Measurements from ENCODE around the gene SMARCC1.
A peak's percentile ranks its signal among the peaks of the same experiment; 100 is the strongest.

The SMARCC1 gene

DNA sequence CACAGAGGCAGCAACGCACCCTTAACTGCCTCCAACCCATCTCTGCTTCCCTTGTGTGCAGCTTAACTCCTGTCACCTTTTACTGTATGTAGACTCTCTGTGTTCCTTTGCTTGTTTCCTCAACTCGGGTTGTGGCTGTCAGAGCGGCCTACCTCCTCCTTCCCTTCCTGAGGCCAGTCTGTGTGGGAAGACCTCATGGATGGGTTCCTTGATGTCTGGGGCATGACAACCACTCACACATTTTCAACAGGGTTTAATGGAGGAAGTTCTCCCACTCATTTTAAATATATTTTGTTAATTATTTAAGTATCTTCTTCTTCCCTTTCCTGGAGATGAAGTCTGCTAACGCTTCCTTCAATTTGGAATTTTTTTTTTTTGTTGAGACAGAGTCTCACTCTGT lies 201.2 kb downstream of the SMARCC1 start:
- no peak for DNase-seq

DNA sequence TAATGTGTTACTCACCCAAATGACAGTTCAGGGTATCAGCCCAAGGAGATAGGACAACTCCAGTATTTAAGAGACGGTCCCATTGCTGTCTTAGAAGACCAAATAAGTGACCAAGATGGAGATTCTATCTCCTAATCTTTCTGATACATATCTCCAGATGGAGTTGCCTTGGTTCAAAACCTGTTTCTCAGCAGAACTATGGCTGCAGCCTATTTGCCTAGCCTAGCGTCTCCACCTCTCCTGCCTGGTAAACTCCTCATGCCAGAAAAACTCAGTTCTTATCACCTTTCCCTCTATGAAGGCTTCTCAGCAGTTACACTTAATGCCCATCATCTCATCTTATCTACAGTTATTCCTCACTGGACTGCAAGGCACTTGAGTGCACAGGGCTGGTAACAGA lies 201.8 kb downstream of the SMARCC1 start:
- no peak for DNase-seq

- DNase-seq = no peak
Measured at GRCh38 chr3:47578691-47579632, 202.7 kb downstream of the SMARCC1 start, which contains the start of gene CSPG5. TSS of gene CSPG5 (minus strand) at chr3:47578865. CDS start at chr3:47578693, 172 bp downstream.

DNA sequence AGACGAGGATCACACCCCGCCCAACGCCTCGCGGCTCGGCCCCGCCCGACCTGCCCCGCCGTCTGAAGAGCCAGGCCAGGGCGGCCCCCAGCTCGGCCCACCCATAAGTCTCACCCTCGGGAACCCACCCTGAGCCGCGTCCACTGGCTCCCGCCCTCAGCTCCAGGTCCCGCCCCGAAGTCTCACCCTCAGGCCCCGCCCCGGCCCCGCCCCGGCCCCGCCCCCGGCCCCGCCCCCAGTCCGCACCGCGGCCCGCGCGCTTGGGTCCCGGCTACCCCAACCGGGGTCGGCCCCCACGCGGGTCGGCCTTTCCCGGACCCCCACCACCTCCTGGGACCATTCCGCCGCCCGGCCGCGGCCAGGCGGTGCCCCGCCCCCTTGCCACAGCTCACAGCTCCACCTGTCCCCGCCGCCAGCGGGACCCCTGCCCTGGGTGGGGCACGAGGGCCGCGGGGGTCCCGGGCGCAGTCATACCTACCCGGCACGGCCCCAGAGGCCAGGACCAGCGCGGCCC lies 203.5 kb downstream of the SMARCC1 start:
- DNase-seq = peak; percentile 28

DNA sequence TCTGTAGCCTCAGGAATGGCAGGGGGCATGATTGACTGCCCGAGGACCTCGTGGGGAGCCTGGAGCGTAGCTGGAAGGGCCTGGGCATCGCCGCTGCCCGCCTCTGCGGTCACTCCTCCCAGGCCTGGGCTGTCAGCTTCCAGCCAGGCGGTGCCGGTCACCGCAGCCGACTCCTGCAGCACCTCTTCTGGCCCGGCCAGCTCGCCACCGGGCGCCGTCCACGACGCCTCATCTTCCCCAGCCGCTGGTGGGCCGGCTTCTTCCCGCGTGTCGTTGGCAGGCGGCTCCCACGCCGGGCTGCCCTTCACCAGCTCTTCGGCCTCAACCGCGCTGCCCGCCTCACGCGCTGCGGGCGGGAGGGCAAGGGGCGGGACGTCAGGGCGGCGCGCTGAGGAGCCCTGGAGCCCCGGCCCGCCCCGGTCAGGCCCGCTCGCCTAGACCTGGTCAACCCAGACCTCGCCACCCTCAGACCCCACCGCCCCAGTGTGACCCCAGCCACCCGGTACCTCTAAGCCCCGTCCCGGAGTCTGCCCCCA lies 204.0 kb downstream of the SMARCC1 start:
- DNase-seq = no peak

- DNase-seq = no peak
Measured at GRCh38 chr3:47573190-47574172, 208.2 kb downstream of the SMARCC1 start.

DNA sequence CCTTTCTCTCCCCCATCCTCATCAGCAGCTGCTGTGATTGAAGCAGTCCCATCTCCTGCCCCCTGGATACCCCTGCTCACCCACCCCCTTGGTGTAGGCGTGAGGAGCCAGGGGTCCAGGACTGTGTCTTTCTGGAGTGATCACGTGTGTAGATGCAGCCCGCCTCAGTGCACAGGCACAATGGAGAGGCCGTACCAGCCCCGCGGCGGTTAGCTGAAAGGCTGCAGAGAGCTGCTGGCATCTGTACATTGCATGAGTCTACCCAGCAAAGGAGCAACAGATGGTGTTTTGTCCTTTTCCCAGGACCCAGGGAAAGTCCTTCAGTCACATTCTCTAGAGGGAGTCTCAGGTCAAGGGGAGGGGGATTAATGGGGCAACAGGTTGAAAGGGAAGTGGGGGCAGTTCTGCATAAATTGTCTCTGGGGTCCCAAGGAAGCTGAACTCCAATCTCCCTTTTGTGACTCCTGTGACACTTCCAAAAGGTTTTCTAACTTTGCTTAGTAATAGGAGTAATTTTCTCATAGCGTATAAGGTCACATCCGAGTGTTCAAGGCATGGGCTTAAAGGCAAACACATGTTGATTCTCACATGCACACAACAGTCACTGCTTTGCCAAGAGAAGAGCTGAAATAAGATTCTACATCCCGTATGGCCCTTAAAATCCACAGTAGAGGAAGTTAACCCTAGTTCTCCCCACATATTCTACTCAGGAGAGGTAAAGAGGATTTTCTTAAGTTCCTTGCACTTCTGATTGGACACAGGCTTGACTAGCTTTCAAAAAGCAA lies 210.1 kb downstream of the SMARCC1 start:
- no peak for DNase-seq

DNA sequence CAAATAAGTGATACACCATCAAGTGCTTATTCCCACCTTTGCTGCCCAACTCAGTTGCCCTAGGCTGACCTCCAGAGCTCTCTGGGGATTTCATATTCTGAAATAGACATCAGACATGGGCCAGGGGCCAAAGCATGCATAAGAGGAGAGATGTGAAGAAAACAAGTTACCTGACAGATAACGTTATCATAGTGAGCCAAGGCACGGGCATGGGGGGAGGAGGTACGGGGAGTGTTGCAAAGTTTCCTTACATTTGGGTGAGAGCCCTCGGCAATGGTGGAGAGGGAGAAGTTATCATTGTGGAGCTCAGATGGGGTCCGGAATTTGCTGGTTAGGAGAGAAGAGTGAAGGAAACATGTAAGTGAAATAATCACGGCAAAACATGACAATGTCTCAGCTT lies 212.8 kb downstream of the SMARCC1 start:
- DNase-seq = no peak

DNA sequence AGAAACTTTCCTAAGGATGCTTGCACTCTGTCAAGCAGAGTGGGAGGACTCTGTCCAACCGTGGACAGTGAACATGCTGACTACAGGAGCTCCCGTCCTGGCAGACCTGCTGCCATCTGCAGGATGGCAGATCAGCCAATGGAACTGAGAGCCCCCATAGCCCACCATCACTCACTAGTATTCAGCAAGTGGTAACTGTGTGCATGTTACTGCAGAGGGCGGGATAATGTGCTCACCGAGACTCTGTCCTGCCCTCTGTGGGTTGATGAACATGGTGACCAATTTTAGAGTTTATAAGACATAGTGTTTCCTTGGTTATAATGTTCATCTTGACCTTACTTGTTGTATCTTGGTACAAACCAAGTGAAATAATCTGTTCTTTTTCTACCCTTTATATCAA lies 214.5 kb downstream of the SMARCC1 start:
- DNase-seq = no peak

DNA sequence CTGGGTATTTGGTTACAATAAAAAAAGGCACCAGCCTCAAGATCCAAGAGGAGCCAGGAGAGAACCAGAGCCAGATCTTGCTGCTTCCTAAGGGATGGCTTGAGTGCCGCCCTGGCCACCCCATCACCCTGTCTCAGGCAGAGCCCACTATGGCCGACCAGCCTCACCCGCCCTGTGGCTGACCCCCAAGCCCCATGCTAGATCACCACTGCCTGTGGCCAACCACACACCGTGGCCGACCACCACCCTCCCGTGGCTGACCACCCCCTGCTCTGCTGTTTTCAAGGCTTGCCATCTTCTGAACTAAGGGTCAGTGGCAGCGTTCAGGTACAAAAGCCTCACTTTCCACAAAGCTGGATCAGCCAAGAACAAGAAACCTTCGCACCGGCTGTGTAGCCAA lies 215.0 kb downstream of the SMARCC1 start:
- no peak for DNase-seq

DNA sequence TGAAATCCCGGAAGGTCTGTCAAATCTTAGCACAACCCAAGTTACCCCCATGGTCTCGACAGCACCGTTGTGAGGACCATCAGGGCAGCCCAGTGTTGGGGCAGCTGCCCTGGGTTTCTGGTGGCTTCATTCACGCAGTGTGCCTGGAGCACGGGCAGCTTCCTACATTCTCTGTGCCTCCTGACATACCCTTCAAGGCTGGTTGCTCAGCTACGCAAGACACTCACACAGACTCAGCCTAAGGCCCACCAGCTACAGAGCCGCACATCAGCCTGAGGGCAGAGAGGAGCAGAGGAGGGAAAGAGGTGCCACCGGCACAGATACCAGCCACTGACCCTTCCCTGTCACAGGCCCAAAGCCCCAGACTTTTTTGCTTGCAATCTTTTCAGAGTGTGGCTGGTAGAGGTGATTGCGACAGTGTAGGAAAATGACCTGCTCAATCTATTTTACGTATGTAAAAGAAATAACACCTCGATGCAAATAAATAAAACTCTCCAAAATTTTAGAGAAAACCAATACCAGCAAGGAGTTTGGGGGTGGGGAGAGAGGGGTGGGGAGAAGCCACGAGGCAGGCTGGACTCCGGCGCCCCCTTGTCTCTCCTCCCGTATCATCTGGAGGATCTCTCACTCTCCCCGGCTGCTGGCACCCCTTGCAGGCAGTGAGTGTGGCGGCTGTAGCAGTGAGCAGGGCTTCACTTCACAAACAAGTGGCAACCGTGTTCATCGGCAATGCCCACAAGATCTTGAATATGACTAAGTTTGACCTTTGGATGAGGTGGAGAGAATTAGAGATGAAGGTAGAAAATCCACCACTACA lies 215.8 kb downstream of the SMARCC1 start:
- DNase-seq = no peak

DNA sequence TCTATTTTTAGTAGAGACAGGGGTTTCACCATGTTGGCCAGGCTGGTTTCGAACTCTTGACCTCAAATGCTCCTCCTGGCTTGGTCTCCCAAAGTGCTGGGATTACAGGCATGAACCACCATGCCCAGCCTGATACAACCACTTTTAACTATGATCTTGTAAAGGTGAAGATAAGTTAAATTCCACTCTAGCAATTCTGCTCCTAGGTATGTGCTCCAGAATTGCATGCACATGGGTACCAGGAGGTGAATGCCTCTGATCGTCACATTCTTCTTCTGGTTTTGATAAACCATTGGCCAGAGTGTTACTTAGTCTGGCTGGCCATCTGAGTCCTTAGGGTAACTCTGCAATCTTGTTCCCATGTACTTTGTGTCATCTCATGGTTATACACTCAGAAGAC lies 225.3 kb downstream of the SMARCC1 start:
- no peak for DNase-seq

DNA sequence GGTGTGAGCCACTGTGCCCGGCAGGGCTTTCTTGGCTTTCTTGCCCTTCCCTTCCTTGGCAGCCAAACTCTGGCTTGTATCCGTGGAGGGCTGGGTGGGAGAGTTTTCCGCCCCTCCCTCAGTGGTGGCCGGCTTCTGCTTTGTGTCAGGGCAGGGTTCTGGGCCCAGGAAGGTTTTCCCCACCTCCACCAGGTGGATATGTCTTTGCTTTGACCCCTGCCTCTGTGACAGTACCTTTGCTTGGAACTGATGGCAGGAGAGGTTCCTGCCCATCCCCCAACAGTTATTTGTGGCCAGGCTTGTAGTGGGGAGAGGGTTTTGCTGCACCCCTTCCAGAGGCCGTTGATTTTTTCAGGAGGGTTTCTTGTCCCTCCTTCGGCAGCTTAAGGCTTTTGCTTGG lies 227.4 kb downstream of the SMARCC1 start:
- no peak for DNase-seq

DNA sequence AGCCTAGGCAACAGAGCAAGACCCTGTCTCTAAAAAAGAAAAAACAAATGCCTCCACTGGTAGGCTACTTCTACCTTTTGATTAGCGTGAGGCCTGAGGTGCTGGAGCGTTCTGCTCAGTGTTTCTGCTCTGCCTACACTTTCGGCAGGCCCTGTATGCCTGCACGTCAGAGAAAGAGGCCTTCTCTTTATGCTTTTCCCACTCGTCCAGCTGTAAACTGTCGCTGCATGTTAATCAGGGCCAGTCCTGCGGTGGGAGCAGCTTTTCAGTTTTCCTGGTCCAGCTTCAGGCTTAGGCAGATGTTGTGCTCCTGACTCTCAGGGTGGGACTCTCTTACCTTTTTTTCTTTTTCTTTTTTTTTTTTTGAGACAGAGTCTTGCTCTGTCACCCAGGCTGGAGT lies 228.3 kb downstream of the SMARCC1 start:
- DNase-seq = no peak

DNA sequence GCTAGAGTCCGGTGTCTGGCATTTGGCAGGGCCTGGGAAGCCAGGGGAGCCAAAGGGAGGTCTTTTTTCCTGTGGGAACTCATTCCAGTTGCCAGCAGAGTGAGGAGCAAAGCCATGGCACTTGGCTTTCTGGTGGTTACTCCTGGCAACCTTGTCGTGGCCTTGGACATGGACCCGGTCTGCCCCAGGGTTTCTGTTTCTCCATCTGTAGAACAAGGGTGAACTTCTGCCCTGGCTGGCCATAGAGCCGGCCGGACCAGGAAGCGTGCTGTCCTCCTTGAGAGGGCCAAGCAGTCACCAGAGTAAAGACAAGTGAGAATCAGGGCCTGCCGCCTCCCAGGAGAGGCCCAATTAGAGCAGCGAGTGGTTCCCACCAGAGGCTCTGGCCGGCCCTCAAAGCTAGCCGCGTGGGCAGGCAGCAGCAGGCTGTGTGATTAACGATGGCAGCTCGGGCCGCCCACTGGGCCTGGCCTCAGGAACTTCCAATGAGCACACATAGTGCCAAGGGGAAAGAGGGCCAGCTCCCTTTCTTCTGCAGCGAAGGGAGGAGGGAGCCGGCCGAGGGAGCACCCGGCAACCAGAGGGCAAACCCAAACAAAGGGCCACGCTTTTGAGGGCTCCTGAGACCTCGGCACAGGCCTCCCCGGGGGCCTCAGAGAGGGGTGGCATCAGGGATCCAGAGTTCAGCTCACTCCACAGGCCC lies 239.1 kb downstream of the SMARCC1 start:
- no peak for DNase-seq

- no peak for DNase-seq
Measured at GRCh38 chr3:47541583-47542108, 240.0 kb downstream of the SMARCC1 start.

GRCh38 chr3:47540281-47540680 lies 241.4 kb downstream of the SMARCC1 start:
- no peak for DNase-seq

DNA sequence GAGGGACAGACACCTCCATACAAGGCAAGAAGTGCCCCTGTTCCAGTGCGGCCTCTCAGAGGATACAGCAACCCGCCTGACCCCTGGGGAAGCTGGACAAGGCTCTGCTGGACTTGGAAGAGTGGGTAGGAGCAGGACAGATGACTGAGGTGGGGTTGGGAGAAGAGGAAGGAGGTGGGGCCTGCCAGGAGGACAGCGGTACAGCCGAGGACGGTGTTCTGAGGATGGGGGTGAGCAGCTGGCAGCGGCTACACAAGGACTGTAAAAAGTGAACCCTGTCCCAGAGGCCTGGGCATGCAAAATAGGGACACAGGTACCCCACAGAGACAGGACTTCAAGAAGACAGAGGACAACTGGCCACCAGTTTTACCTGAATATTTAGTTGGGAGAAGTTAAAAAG lies 244.7 kb downstream of the SMARCC1 start:
- DNase-seq = no peak

GRCh38 chr3:47536221-47536891 lies 245.3 kb downstream of the SMARCC1 start:
- no peak for DNase-seq

All from T1000 (cell line).